ENCODE measurements around the gene RAB11FIP4. TPM values are rescaled to one million over a fixed set of nuclear protein-coding genes. Genes with fewer than 3 reads are reported as not detected.
A peak's percentile ranks its signal among the peaks of the same experiment; 100 is the strongest.

RAB11FIP4 gene
- total and polyA plus RNA-seq, 8 donors = 4.7 to 121 (median 11.7) TPM

DNA sequence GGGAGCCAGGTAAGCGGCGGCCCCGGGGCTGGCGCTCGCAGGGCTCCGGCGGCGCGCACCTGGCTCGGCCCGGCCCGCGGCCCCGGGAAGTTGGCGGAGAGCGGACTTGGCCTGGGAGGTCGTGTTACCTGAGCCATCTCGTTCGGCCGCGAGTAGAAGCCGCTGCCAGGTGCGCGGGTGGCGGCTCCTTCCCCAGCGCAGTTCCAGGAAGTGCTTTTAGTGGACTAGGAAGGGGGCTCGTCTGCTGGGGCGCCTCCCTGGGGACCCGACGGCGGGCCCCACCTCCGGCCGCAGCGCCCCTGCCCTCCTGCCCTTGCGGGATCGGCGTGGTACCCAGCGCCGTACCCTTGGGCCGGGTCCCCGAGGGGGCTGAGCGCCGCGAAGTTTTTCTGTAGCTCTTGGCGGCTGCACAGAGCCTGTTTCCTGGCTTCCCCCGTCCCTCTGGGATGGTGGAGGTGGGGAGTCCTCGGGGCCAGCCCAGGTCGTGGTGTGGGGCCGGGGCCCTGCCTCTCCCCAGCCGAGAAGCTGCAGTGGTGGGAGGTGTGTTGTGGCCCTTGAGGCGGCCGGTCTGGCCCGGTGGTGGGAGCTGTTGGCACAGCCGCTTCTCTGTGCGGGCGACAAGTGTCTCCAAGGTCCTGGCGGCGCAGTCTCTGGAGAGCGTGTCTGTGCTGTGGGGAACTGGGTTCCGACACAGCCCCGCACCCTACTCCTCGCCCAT lies 96.9 kb downstream of the RAB11FIP4 start:
- WGBS, 5 donors = 2 to 11% (median 4%) methylated on average over 16 to 62 of the region's 62 CpGs
- TF ChIP-seq POLR2A (IDR thresholded peaks at IDR 0.05) = no peak
- TF ChIP-seq, protein P1, sequence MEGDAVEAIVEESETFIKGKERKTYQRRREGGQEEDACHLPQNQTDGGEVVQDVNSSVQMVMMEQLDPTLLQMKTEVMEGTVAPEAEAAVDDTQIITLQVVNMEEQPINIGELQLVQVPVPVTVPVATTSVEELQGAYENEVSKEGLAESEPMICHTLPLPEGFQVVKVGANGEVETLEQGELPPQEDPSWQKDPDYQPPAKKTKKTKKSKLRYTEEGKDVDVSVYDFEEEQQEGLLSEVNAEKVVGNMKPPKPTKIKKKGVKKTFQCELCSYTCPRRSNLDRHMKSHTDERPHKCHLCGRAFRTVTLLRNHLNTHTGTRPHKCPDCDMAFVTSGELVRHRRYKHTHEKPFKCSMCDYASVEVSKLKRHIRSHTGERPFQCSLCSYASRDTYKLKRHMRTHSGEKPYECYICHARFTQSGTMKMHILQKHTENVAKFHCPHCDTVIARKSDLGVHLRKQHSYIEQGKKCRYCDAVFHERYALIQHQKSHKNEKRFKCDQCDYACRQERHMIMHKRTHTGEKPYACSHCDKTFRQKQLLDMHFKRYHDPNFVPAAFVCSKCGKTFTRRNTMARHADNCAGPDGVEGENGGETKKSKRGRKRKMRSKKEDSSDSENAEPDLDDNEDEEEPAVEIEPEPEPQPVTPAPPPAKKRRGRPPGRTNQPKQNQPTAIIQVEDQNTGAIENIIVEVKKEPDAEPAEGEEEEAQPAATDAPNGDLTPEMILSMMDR (IDR thresholded peaks at IDR 0.05) = no peak
- no peak for TF ChIP-seq POLR2AphosphoS5 (IDR thresholded peaks at IDR 0.05)
- no peak for TF ChIP-seq EP300 (IDR thresholded peaks at IDR 0.05)
- intact Hi-C loops (cut with DNase I; ENCODE audit: low total_unique reads) = no loop called here
- Histone ChIP-seq H3K4me1 (peaks cover 50 to 67% (median 62%) of the 10 kb centered on the region in 4 donors), H3K27me3 (peaks cover 0 to 23% (median 0%) of the 10 kb centered on the region in 3 donors), H3K36me3 (no peaks in the 10 kb centered on the region), H3K4me3 (peak overlapping the region; percentile 47 to 67 (median 60)), H3K27ac (peak overlapping the region; percentile 87 to 93 (median 91)), H3K9me3 (no peaks in the 10 kb centered on the region)
- peak; percentile 61 to 66 for DNase-seq

DNA sequence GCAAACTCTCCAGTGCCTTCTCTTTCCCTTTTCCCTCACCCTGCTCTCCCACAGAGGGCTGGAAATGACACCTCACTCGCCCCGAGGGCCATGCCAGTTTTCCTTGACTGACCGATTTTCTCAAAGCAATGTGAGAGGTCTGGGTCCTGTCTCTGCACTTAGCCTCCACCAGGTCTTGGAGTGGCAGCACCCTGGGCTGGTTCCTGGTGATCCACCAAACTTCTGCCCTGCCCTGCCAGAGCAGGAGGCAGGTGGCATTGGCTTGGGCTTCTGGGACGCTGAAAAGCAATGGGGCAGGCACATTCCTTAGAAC lies 97.5 kb downstream of the RAB11FIP4 start:
- TF ChIP-seq, protein P1 (IDR thresholded peaks at IDR 0.05) = no peak
- TF ChIP-seq POLR2AphosphoS5 (IDR thresholded peaks at IDR 0.05) (no peak), EP300 (IDR thresholded peaks at IDR 0.05) (no peak), POLR2A (IDR thresholded peaks at IDR 0.05) (no peak)
- intact Hi-C loops (cut with DNase I; ENCODE audit: low total_unique reads) = no loop called here
- WGBS, 5 donors = 11 to 29% (median 18%) methylated on average over 4 of the region's 4 CpGs
- peak; percentile 37 to 43 for DNase-seq
- no peaks in the 10 kb centered on the region for H3K9me3 ChIP-seq
- H3K4me1 ChIP-seq = peaks cover 55 to 72% (median 67%) of the 10 kb centered on the region in 4 donors
- no peaks in the 10 kb centered on the region for H3K36me3 ChIP-seq
- peak overlapping the region; percentile 87 to 93 (median 91) for H3K27ac ChIP-seq
- peaks cover 0 to 23% (median 0%) of the 10 kb centered on the region in 3 donors for H3K27me3 ChIP-seq
- peak overlapping the region; percentile 47 to 67 (median 60) for H3K4me3 ChIP-seq

DNA sequence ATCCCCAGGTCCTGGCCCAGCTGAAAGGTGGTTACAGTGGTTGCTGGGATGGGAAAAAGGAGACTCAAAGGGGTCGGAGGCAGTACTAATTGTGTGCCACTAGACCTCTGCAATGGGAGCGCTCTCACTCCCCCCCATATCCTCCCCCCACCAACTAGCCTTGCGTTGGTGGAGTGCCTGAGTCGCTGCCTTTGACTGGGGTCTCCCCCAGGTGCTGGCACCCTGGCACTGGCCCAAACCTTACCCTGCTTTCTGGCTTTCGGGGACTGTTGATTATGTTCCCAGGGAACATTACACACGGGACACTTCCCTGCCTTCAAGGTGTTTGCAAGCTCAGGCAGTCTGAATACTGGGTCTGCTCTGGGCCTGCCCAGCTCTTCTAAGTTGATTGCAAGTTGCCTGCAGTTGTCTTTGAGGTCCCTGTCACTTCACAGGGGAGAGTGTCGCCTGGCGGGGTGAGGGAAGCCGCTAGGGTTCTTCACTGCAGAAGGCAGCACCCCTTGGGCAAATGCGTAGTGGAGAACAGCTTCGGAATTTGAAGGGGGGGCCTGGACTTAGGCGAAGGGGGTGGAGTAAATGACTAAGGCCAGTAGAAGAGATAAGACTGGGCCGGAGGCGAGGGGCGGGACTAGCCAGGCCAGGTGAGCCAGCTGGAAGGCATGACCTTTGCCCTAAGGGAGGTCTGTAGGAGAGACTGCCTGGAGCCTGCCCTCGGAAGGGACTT lies 98.0 kb downstream of the RAB11FIP4 start:
- Histone ChIP-seq H3K4me1 (peaks cover 58 to 77% (median 72%) of the 10 kb centered on the region in 4 donors), H3K9me3 (no peaks in the 10 kb centered on the region), H3K27ac (peak overlapping the region; percentile 87 to 93 (median 91)), H3K4me3 (peak overlapping the region; percentile 47 to 67 (median 60)), H3K36me3 (no peaks in the 10 kb centered on the region), H3K27me3 (peaks cover 0 to 23% (median 0%) of the 10 kb centered on the region in 3 donors)
- peak; percentile 83 to 92 for DNase-seq
- WGBS, 5 donors = 36 to 66% (median 41%) methylated on average over 16 of the region's 16 CpGs
- TF ChIP-seq POLR2AphosphoS5 (IDR thresholded peaks at IDR 0.05) = peak in 2 of 3 donors; percentile 55 to 76
- no peak for TF ChIP-seq EP300 (IDR thresholded peaks at IDR 0.05)
- TF ChIP-seq POLR2A (IDR thresholded peaks at IDR 0.05) = peak in 1 of 4 donors; percentile 65
- TF ChIP-seq, protein P1 (IDR thresholded peaks at IDR 0.05) = no peak
- intact Hi-C loops (cut with DNase I; ENCODE audit: low total_unique reads) = no loop called here

- H3K4me3 ChIP-seq = peak overlapping the region in 3 of 4 donors; percentile 6 to 67 (median 58)
Measured at GRCh38 chr17:31490019-31490650, 98.7 kb downstream of the RAB11FIP4 start.

More at GRCh38 chr17:31490019-31490650, 98.7 kb downstream of the RAB11FIP4 start:
- TF ChIP-seq POLR2AphosphoS5 (IDR thresholded peaks at IDR 0.05) (no peak), POLR2A (IDR thresholded peaks at IDR 0.05) (no peak), EP300 (IDR thresholded peaks at IDR 0.05) (no peak)
- TF ChIP-seq, protein P1 (IDR thresholded peaks at IDR 0.05) = no peak
- intact Hi-C loops (cut with DNase I; ENCODE audit: low total_unique reads) = no loop called here
- Histone ChIP-seq H3K27ac (peak overlapping the region; percentile 57 to 93 (median 90)), H3K36me3 (no peaks in the 10 kb centered on the region), H3K4me1 (peaks cover 65 to 84% (median 79%) of the 10 kb centered on the region in 4 donors), H3K27me3 (peaks cover 0 to 23% (median 0%) of the 10 kb centered on the region in 3 donors), H3K9me3 (no peaks in the 10 kb centered on the region)
- DNase-seq = no peak
- 46 to 58% (median 52%) methylated on average over 9 of the region's 9 CpGs for WGBS, 5 donors

All from stomach (tissue), 9 donors.